Activated CD8-positive, alpha-beta memory T cell treated with anti-CD3 and anti-CD28 coated beads for 36 hours (primary cell): ENCODE measurements around the gene CNTN2. TPM values are rescaled to one million over a fixed set of nuclear protein-coding genes. Genes with fewer than 3 reads are reported as not detected.

Experiments
- CTCF ChIA-PET: fragments of 350-600 bp; sonication (Branson Sonifier 250); formaldehyde crosslinking; loops from one replicate; lab custom pipeline; 2021; ENCODE audit warnings: antibody characterized with exemption; lab: Charles Lee
- POLR2A ChIA-PET: fragments of 350-600 bp; sonication (Branson Sonifier 250); formaldehyde crosslinking; loops from one replicate; lab custom pipeline; 2021; ENCODE audit warnings: antibody characterized with exemption; lab: Charles Lee
- total RNA-seq, 2 experiments: library from RNA; stranded (reverse); gene quantifications; one replicate each; pipeline ENCODE4 v1.2.3, GENCODE V29; 2021

Gene CNTN2
- total RNA-seq, 2 experiments from 2014 or later, result not detected

GRCh38 chr1:205047764-205048231 is 4.8 kb downstream of the CNTN2 start:
- ChIA-PET POLR2A (no interaction called here), CTCF (interaction anchor here (2.1 kb wide), 1 partner anchor 15 kb away, joined by 5 read pairs; no protein-coding TSS in a partner anchor)

- ChIA-PET POLR2A (no interaction called here), CTCF (interaction anchor here (0.7 to 2.1 kb wide), 2 partner anchors 15 to 205 kb away, joined by 3 to 5 read pairs; no protein-coding TSS in a partner anchor)
Observed at GRCh38 chr1:205048382-205048781, 5.4 kb downstream of the CNTN2 start.

GRCh38 chr1:205049479-205049878 is 6.5 kb downstream of the CNTN2 start:
- ChIA-PET CTCF (interaction anchor here (2.1 kb wide), 1 partner anchor 13 kb away, joined by 5 read pairs; no protein-coding TSS in a partner anchor), POLR2A (no interaction called here)

- CTCF ChIA-PET, result interaction anchor here (1.7 kb wide), 1 partner anchor 9 kb away, joined by 8 read pairs; no protein-coding TSS in a partner anchor
- POLR2A ChIA-PET, result no interaction called here
Observed at GRCh38 chr1:205052690-205053089, 9.7 kb downstream of the CNTN2 start.

- ChIA-PET POLR2A (no interaction called here), CTCF (interaction anchor here (1.7 kb wide), 1 partner anchor 8 kb away, joined by 8 read pairs; no protein-coding TSS in a partner anchor)
Observed at GRCh38 chr1:205053296-205053695, 10.3 kb downstream of the CNTN2 start.

- POLR2A ChIA-PET, result no interaction called here
- CTCF ChIA-PET, result no interaction called here
Observed at GRCh38 chr1:205054013-205054412, 11.0 kb downstream of the CNTN2 start.

GRCh38 chr1:205056188-205056611 is 13.2 kb downstream of the CNTN2 start:
- ChIA-PET CTCF (no interaction called here), POLR2A (no interaction called here)

GRCh38 chr1:205056956-205057568 is 14.1 kb downstream of the CNTN2 start:
- ChIA-PET CTCF (no interaction called here), POLR2A (no interaction called here)

GRCh38 chr1:205057808-205058575 is 15.0 kb downstream of the CNTN2 start:
- CTCF ChIA-PET, result no interaction called here
- POLR2A ChIA-PET, result no interaction called here

- POLR2A ChIA-PET, result no interaction called here
- CTCF ChIA-PET, result no interaction called here
Observed at GRCh38 chr1:205058853-205059252, 15.8 kb downstream of the CNTN2 start.

- ChIA-PET POLR2A (no interaction called here), CTCF (no interaction called here)
Observed at GRCh38 chr1:205059660-205060059, 16.6 kb downstream of the CNTN2 start.

- CTCF ChIA-PET, result interaction anchor here (0.7 to 3.2 kb wide), 4 partner anchors 10 to 196 kb away, joined by 3 to 26 read pairs (median 14); no protein-coding TSS in a partner anchor
- POLR2A ChIA-PET, result no interaction called here
Observed at GRCh38 chr1:205060746-205061145, 17.7 kb downstream of the CNTN2 start.

GRCh38 chr1:205061227-205061626 is 18.2 kb downstream of the CNTN2 start:
- ChIA-PET POLR2A (no interaction called here), CTCF (interaction anchor here (0.7 to 3.2 kb wide), 18 partner anchors 9 to 195 kb away, joined by 3 to 26 read pairs (median 3); partner anchors contain the start of gene TMEM81)

GRCh38 chr1:205061665-205062069 is 18.7 kb downstream of the CNTN2 start:
- CTCF ChIA-PET, result interaction anchor here (0.6 to 3.2 kb wide), 21 partner anchors 9 to 1270 kb away, joined by 3 to 26 read pairs (median 3); partner anchors contain the start of gene TMEM81
- POLR2A ChIA-PET, result no interaction called here

GRCh38 chr1:205062319-205062718 is 19.3 kb downstream of the CNTN2 start:
- POLR2A ChIA-PET, result no interaction called here
- CTCF ChIA-PET, result interaction anchor here (0.9 to 3.2 kb wide), 7 partner anchors 10 to 271 kb away, joined by 3 to 26 read pairs (median 5); no protein-coding TSS in a partner anchor

GRCh38 chr1:205062895-205063294 is 19.9 kb downstream of the CNTN2 start:
- POLR2A ChIA-PET, result no interaction called here
- CTCF ChIA-PET, result interaction anchor here (1.4 to 3.2 kb wide), 4 partner anchors 14 to 193 kb away, joined by 5 to 26 read pairs (median 15); no protein-coding TSS in a partner anchor

- CTCF ChIA-PET, result no interaction called here
Observed at GRCh38 chr1:205064301-205064700, 21.3 kb downstream of the CNTN2 start.

GRCh38 chr1:205064741-205065316 is 21.8 kb downstream of the CNTN2 start:
- POLR2A ChIA-PET, result no interaction called here
- CTCF ChIA-PET, result no interaction called here

More at GRCh38 chr1:205064301-205064700, 21.3 kb downstream of the CNTN2 start:
- POLR2A ChIA-PET, result no interaction called here

GRCh38 chr1:205065666-205066065 is 22.7 kb downstream of the CNTN2 start:
- ChIA-PET POLR2A (no interaction called here), CTCF (no interaction called here)
